ENCODE data around the gene RASA3.
"Not testable (repeated sequence)": the region's sequence is repeated elsewhere in the genome, so short reads cannot be mapped to it uniquely, and the experiment has no call there.

GRCh38 chr13:114114666-114115065 lies 17.8 kb downstream of the RASA3 start:
- TF ChIP-seq CTCF, POLR2A, POLR2AphosphoS5 (IDR thresholded peaks at IDR 0.05): not testable (repeated sequence)
